Measurements from ENCODE around the gene PLEKHG7. TPM values are rescaled to one million over a fixed set of nuclear protein-coding genes. Genes with fewer than 3 reads are reported as not detected.

Gene PLEKHG7
- total RNA-seq, 4 donors from 2014 or later = 2.5 to 8.6 (median 4.3) TPM

GRCh38 chr12:92721130-92721529, 18.3 kb downstream of the PLEKHG7 start:
- intact Hi-C loops (cut with DNase I; ENCODE audit: low total_unique reads) = no loop called here
- no peak overlapping the region for H3K27ac ChIP-seq
- H3K4me1 ChIP-seq = no peaks in the 10 kb centered on the region
- H3K36me3 ChIP-seq = no peaks in the 10 kb centered on the region
- in situ Hi-C loops (cut with MboI; ENCODE audit: low pct_ligation_motif_present in 1 of 4, low pct_unique_long_range_greater_than_20kb in 1 of 4, low sequenced_read_pairs in 3 of 4) = no loop called here
- H3K4me3 ChIP-seq = no peak overlapping the region
- TF ChIP-seq POLR2A (IDR thresholded peaks at IDR 0.05) (no peak), CTCF (IDR thresholded peaks at IDR 0.05) (no peak), EP300 (IDR thresholded peaks at IDR 0.05; ENCODE audit: low read depth) (no peak), POLR2AphosphoS5 (IDR thresholded peaks at IDR 0.05) (no peak)
- no peaks in the 10 kb centered on the region for H3K9me3 ChIP-seq
- no peaks in the 10 kb centered on the region for H3K27me3 ChIP-seq
- no peak for DNase-seq
- WGBS, 2 donors (ENCODE audit: low coverage in 1 of 2) = 67 to 81% methylated on average over 4 to 8 of the region's 8 CpGs

DNA sequence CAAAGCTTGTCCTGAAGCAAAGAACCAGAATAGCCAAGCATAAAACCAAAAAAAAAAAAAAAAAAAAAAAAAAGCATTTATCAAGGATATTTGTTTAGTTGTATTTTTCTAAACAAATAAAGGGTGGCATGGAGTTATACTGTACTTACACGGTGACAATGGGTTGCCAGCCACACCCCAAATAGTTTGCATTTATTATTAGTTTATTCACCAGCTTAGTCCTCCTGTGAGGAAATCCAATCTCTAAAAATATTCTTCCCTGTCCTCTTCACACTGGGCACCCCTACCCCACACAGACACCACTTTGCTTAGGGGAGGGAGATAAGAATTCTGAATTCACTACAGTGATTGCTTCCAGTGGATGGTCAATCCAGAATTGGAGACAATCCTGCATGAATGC, 18.9 kb downstream of the PLEKHG7 start:
- 63 to 74% methylated on average over 1 of the region's 1 CpG for WGBS, 2 donors (ENCODE audit: low coverage in 1 of 2)
- no peak for TF ChIP-seq POLR2AphosphoS5 (IDR thresholded peaks at IDR 0.05)
- no peak for TF ChIP-seq EP300 (IDR thresholded peaks at IDR 0.05; ENCODE audit: low read depth)
- no peak for TF ChIP-seq POLR2A (IDR thresholded peaks at IDR 0.05)
- no peak for TF ChIP-seq CTCF (IDR thresholded peaks at IDR 0.05)

GRCh38 chr12:92722897-92723296, 20.1 kb downstream of the PLEKHG7 start:
- 75 to 83% methylated on average over 3 of the region's 3 CpGs for WGBS, 2 donors (ENCODE audit: low coverage in 1 of 2)
- DNase-seq = no peak
- Histone ChIP-seq H3K4me1 (no peaks in the 10 kb centered on the region), H3K27ac (no peak overlapping the region), H3K27me3 (no peaks in the 10 kb centered on the region), H3K9me3 (no peaks in the 10 kb centered on the region), H3K36me3 (no peaks in the 10 kb centered on the region), H3K4me3 (no peak overlapping the region)
- in situ Hi-C loops (cut with MboI; ENCODE audit: low pct_ligation_motif_present in 1 of 4, low pct_unique_long_range_greater_than_20kb in 1 of 4, low sequenced_read_pairs in 3 of 4) (no loop called here), intact Hi-C loops (cut with DNase I; ENCODE audit: low total_unique reads) (no loop called here)
- no peak for TF ChIP-seq POLR2A (IDR thresholded peaks at IDR 0.05)
- no peak for TF ChIP-seq EP300 (IDR thresholded peaks at IDR 0.05; ENCODE audit: low read depth)
- no peak for TF ChIP-seq POLR2AphosphoS5 (IDR thresholded peaks at IDR 0.05)
- TF ChIP-seq CTCF (IDR thresholded peaks at IDR 0.05) = no peak

More for the DNA sequence above, 18.9 kb downstream of the PLEKHG7 start:
- intact Hi-C loops (cut with DNase I; ENCODE audit: low total_unique reads) = no loop called here
- Histone ChIP-seq H3K4me1 (no peaks in the 10 kb centered on the region), H3K36me3 (no peaks in the 10 kb centered on the region), H3K27ac (no peak overlapping the region), H3K27me3 (no peaks in the 10 kb centered on the region), H3K9me3 (no peaks in the 10 kb centered on the region), H3K4me3 (no peak overlapping the region)
- in situ Hi-C loops (cut with MboI; ENCODE audit: low pct_ligation_motif_present in 1 of 4, low pct_unique_long_range_greater_than_20kb in 1 of 4, low sequenced_read_pairs in 3 of 4) = no loop called here
- no peak for DNase-seq

- 80 to 91% methylated on average over 4 of the region's 4 CpGs for WGBS, 2 donors (ENCODE audit: low coverage in 1 of 2)
- in situ Hi-C loops (cut with MboI; ENCODE audit: low pct_ligation_motif_present in 1 of 4, low pct_unique_long_range_greater_than_20kb in 1 of 4, low sequenced_read_pairs in 3 of 4) = no loop called here
These were observed 24.1 kb downstream of the PLEKHG7 start for GRCh38 chr12:92726850-92727249.

More at GRCh38 chr12:92726850-92727249, 24.1 kb downstream of the PLEKHG7 start:
- no peak overlapping the region for H3K27ac ChIP-seq
- no peaks in the 10 kb centered on the region for H3K27me3 ChIP-seq
- intact Hi-C loops (cut with DNase I; ENCODE audit: low total_unique reads) = no loop called here
- DNase-seq = no peak
- TF ChIP-seq POLR2A (IDR thresholded peaks at IDR 0.05) = no peak
- no peak for TF ChIP-seq CTCF (IDR thresholded peaks at IDR 0.05)
- TF ChIP-seq EP300 (IDR thresholded peaks at IDR 0.05; ENCODE audit: low read depth) = no peak
- no peak for TF ChIP-seq POLR2AphosphoS5 (IDR thresholded peaks at IDR 0.05)
- H3K4me3 ChIP-seq = no peak overlapping the region
- no peaks in the 10 kb centered on the region for H3K36me3 ChIP-seq
- no peaks in the 10 kb centered on the region for H3K9me3 ChIP-seq
- no peaks in the 10 kb centered on the region for H3K4me1 ChIP-seq

Measured in transverse colon (tissue), 4 donors.